Activated CD8-positive, alpha-beta T cell treated with anti-CD3 and anti-CD28 coated beads for 36 hours (primary cell): ENCODE measurements around the gene RGL1. TPM values are rescaled to one million over a fixed set of nuclear protein-coding genes. Genes with fewer than 3 reads are reported as not detected.

Experiments used
- ATAC-seq: fragments of 200-7000 bp; cut with Tn5 transposase; one replicate; pipeline ENCODE4 v1.10.0; 2021; ENCODE audit warnings: mild to moderate bottlenecking, moderate library complexity
- CTCF ChIA-PET: fragments of 350-600 bp; sonication (Branson Sonifier 250); formaldehyde crosslinking; loops from one replicate; lab custom pipeline; 2021; ENCODE audit warnings: antibody characterized with exemption; lab: Charles Lee
- POLR2A ChIA-PET: fragments of 350-600 bp; sonication (Branson Sonifier 250); formaldehyde crosslinking; loops from one replicate; lab custom pipeline; 2021; ENCODE audit warnings: antibody characterized with exemption; lab: Charles Lee
- DNase-seq: peaks from one replicate; pipeline ENCODE4 v3.0.0-alpha.2; 2020
- H3K27ac Mint-ChIP-seq: one replicate; pipeline ENCODE4 v1.8.0; 2021; ENCODE audit warnings: mild to moderate bottlenecking, mixed read lengths
- H3K27me3 Mint-ChIP-seq: one replicate; pipeline ENCODE4 v1.8.0; 2021; ENCODE audit warnings: mixed read lengths
- H3K36me3 Mint-ChIP-seq: one replicate; pipeline ENCODE4 v1.8.0; 2021; ENCODE audit warnings: low read depth, mixed read lengths
- H3K4me1 Mint-ChIP-seq: one replicate; pipeline ENCODE4 v1.8.0; 2021; ENCODE audit warnings: low read depth, mixed read lengths
- H3K4me3 Mint-ChIP-seq: one replicate; pipeline ENCODE4 v1.8.0; 2021; ENCODE audit warnings: mild to moderate bottlenecking, moderate library complexity, mixed read lengths
- H3K9me3 Mint-ChIP-seq: one replicate; pipeline ENCODE4 v1.8.0; 2021; ENCODE audit warnings: mixed read lengths
- intact Hi-C: fragments of 100-400 bp; cut with micrococcal nuclease; formaldehyde crosslinking; loops from one replicate; pipeline ENCODE4 v1.10.0; 2022
- total RNA-seq, 2 experiments: library from RNA; stranded (reverse); gene quantifications; one replicate each; pipeline ENCODE4 v1.2.3, GENCODE V29; 2021
- TF ChIP-seq, protein P1 (sequence below): fragments of 200-600 bp; IDR thresholded peaks from one replicate; pipeline ENCODE4 v1.8.0; 2022; ENCODE audit warnings: antibody characterized with exemption, mild to moderate bottlenecking

RGL1 gene
- total RNA-seq, 2 experiments from 2014 or later = 1.2 to 1.3 TPM

DNA sequence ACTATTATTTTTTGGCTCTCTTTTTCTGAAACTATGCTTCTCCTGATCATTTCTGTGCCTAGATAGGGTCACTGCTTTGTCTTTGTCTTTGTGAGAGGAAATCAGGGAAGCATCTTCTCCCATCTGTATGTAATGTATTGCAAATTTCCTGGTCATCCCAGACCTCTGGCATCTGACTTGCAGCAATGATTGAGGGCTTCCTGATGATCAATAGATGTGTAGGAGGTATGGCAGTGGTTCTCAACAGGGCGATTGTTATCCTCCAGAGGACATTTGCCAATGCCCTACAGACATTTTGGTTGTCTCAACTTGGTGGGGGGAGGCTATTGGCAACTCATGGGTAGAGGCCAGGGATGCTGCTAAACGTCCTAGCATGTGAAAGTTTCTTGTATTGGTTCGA, 64.7 kb downstream of the RGL1 start:
- Mint-ChIP-seq H3K4me3 (no peak overlapping the region), H3K4me1 (peaks cover 11% of the 10 kb centered on the region), H3K27me3 (no peaks in the 10 kb centered on the region), H3K9me3 (no peaks in the 10 kb centered on the region), H3K27ac (no peak overlapping the region), H3K36me3 (no peaks in the 10 kb centered on the region)
- TF ChIP-seq, protein P1, sequence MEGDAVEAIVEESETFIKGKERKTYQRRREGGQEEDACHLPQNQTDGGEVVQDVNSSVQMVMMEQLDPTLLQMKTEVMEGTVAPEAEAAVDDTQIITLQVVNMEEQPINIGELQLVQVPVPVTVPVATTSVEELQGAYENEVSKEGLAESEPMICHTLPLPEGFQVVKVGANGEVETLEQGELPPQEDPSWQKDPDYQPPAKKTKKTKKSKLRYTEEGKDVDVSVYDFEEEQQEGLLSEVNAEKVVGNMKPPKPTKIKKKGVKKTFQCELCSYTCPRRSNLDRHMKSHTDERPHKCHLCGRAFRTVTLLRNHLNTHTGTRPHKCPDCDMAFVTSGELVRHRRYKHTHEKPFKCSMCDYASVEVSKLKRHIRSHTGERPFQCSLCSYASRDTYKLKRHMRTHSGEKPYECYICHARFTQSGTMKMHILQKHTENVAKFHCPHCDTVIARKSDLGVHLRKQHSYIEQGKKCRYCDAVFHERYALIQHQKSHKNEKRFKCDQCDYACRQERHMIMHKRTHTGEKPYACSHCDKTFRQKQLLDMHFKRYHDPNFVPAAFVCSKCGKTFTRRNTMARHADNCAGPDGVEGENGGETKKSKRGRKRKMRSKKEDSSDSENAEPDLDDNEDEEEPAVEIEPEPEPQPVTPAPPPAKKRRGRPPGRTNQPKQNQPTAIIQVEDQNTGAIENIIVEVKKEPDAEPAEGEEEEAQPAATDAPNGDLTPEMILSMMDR = no peak
- intact Hi-C loops = no loop called here
- ChIA-PET CTCF (no interaction called here), POLR2A (no interaction called here)
- DNase-seq = no peak
- ATAC-seq = no peak

DNA sequence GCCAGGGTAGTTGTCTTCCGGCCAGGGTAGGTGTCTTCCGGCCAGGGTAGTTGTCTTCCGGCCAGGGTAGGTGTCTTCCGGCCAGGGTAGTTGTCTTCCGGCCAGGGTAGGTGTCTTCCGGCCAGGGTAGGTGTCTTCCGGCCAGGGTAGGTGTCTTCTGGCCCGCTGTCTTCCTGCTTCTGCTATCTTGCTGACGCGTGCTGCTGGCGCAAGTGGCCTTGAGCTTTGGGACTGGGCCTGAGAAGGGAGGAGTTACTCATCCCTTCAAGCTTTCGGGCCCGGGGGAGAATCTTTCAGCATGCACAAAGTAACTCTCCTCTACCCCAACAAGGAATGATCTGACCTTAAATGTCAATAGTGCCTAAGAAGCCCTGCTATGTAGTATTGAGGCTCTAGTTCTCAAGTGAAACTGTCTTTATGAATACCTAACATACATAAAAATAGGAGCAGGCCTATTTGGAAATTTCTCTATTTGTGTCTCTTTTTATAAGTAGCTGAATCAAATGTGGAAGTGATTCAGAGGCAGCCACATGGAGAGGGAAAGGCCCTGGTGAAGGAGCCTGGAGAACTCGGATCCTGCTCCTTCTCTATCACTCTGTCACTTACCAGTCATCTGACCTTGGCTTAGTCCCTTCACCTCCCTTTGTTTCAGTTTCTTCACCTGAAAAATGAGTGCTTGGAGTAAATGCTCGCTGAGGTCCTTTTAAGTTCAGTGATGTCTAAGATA, 65.6 kb downstream of the RGL1 start:
- TF ChIP-seq, protein P1 = no peak
- ChIA-PET CTCF (interaction anchor here (1.3 kb wide), 1 partner anchor 18 kb away, joined by 3 read pairs; no protein-coding TSS in a partner anchor), POLR2A (no interaction called here)
- H3K4me1 Mint-ChIP-seq = peaks cover 11% of the 10 kb centered on the region
- intact Hi-C loops = no loop called here
- no peaks in the 10 kb centered on the region for H3K9me3 Mint-ChIP-seq
- no peaks in the 10 kb centered on the region for H3K27me3 Mint-ChIP-seq
- ATAC-seq (no peak), DNase-seq (no peak)
- no peak overlapping the region for H3K4me3 Mint-ChIP-seq
- H3K36me3 Mint-ChIP-seq = no peaks in the 10 kb centered on the region
- no peak overlapping the region for H3K27ac Mint-ChIP-seq

DNA sequence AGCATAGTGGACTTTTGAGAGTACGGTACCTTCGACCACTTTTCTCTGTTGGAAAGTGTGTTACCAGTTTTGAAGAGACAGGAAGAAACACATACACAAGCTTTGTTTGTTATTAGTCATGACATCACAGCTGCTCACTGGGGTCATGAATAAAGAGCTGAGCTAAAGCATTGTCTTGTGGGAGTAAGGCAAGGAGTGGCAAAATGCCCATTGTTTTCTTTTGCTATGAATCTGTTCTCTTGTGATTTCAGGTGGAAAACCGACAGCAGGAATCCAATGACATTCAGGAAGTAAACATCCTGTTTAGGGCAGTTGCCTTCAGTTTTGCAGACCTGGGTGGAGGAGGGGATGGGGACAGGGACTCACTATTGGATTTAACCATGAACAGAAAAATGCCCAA, 66.2 kb downstream of the RGL1 start:
- ChIA-PET POLR2A (no interaction called here), CTCF (interaction anchor here (1.3 kb wide), 1 partner anchor 17 kb away, joined by 3 read pairs; no protein-coding TSS in a partner anchor)
- H3K27me3 Mint-ChIP-seq = no peaks in the 10 kb centered on the region
- no peak overlapping the region for H3K27ac Mint-ChIP-seq
- DNase-seq (no peak), ATAC-seq (no peak)
- TF ChIP-seq, protein P1 = no peak
- intact Hi-C loops = no loop called here
- peaks cover 11% of the 10 kb centered on the region for H3K4me1 Mint-ChIP-seq
- no peak overlapping the region for H3K4me3 Mint-ChIP-seq
- H3K9me3 Mint-ChIP-seq = no peaks in the 10 kb centered on the region
- H3K36me3 Mint-ChIP-seq = no peaks in the 10 kb centered on the region

DNA sequence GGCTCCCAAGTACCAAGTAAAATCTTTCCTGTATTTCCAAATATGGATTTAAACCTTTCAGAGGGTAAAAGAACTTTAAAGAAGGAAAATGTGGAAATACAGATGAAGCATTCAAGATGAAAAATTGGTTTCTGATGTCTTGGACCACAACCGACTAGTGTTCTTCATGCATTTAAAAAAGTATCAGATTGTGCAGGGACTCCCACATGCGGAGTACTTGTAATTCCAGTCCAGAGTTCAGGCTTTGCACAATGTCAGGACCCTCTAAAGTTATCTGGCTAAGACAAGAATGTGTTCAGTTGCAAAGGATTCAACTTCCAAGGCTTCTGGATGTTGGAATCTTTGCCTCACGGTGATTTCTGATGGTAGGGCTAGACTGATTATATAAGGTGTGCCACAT, 66.7 kb downstream of the RGL1 start:
- H3K9me3 Mint-ChIP-seq = no peaks in the 10 kb centered on the region
- H3K27ac Mint-ChIP-seq = no peak overlapping the region
- no peaks in the 10 kb centered on the region for H3K27me3 Mint-ChIP-seq
- ChIA-PET CTCF (interaction anchor here (1.3 kb wide), 1 partner anchor 17 kb away, joined by 3 read pairs; no protein-coding TSS in a partner anchor), POLR2A (no interaction called here)
- H3K4me1 Mint-ChIP-seq = peaks cover 11% of the 10 kb centered on the region
- intact Hi-C loops = no loop called here
- TF ChIP-seq, protein P1 = no peak
- no peak for ATAC-seq
- no peaks in the 10 kb centered on the region for H3K36me3 Mint-ChIP-seq
- no peak overlapping the region for H3K4me3 Mint-ChIP-seq
- DNase-seq = no peak

DNA sequence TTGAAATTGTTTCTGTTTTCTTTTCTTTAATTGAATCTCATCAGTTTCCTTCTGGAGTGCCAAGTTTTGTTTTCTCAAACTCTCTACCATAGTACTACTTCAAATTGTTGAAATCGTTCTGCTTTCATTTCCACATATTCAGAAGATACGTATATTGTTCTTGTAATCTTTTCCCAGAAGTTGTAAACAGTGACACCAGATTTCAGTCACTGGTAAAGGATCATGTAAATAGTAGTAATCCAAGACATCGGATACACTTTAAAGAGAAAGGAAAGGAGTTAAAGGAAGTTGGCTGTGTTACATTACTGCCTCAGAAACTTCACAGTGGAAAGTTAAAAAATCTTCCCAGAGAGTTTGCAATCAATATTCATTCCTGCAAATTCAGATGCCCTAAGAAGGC, 67.5 kb downstream of the RGL1 start:
- TF ChIP-seq, protein P1 = no peak
- Mint-ChIP-seq H3K9me3 (no peaks in the 10 kb centered on the region), H3K4me3 (no peak overlapping the region), H3K36me3 (no peaks in the 10 kb centered on the region), H3K27me3 (no peaks in the 10 kb centered on the region), H3K4me1 (peaks cover 11% of the 10 kb centered on the region), H3K27ac (no peak overlapping the region)
- ChIA-PET CTCF (no interaction called here), POLR2A (no interaction called here)
- no peak for DNase-seq
- no peak for ATAC-seq
- intact Hi-C loops = no loop called here
